ENCODE results near the gene GLRB.
"Not testable (repeated sequence)": the region's sequence is repeated elsewhere in the genome, so short reads cannot be mapped to it uniquely, and the experiment has no call there.

The GLRB gene

GRCh38 chr4:157075811-157076577, at the start of gene GLRB:
Gene GLRB, plus strand, starts transcription at chr4:157076150. Its CDS starts 1,875 bp downstream, at chr4:157078025.
- peak; percentile 49 for DNase-seq

- DNase-seq: peak; percentile 22
Observed at GRCh38 chr4:157035471-157035870, 40.5 kb upstream of the GLRB start.

DNA sequence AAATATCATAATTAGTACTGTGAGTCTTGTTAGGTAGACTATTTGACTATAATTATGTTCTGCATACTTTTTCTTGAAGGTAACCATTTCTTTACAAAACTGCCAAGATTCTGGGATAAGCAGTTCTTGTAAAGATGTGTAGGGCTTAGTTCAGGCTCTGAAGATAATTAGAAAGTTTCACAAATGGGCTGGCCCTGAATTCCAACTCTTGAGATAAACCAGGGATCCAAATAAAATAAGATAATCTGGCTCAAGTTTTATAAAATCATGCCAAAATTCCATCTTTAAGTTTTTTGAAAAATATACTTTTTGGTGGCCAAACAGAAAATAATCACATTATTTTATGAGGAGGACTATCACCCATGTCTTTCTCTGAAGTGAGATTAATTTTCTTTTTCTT, 35.5 kb upstream of the GLRB start:
- DNase-seq: no peak

- DNase-seq: no peak
Observed at GRCh38 chr4:157043131-157043530, 32.8 kb upstream of the GLRB start.

- peak; percentile 72 for DNase-seq
Observed at GRCh38 chr4:157045507-157046127, 30.3 kb upstream of the GLRB start.

DNA sequence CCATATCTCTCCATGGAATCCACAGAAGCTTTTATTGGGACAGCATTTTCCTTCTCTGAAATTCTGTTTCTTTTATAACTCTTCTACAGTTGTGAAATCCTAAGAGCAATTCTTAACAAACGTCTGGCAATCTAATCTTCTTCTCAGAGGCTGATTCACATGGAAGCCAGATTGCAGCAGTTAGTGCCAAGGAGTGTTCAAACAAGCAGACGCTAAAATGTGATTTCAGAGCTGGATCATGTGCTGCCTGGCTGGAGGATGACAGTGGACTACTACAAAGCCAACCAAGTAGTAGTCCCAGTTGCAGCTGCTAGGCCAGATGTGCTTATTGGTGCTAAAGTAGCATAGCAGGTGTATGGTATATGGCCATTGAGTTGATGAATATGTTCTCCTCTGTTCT, 27.7 kb upstream of the GLRB start:
- DNase-seq: no peak

- no peak for DNase-seq
Observed at GRCh38 chr4:157050561-157050960, 25.4 kb upstream of the GLRB start.

GRCh38 chr4:157052429-157053040, 23.4 kb upstream of the GLRB start:
- DNase-seq: no peak

GRCh38 chr4:157057218-157057617, 18.7 kb upstream of the GLRB start:
- no peak for DNase-seq

- DNase-seq: not testable (repeated sequence)
Observed at GRCh38 chr4:157058899-157059298, 17.1 kb upstream of the GLRB start.

- no peak for DNase-seq
Observed at GRCh38 chr4:157072002-157072401, 3.9 kb upstream of the GLRB start.

GRCh38 chr4:157075401-157075800, 549 bp upstream of the GLRB start:
- DNase-seq: no peak

DNA sequence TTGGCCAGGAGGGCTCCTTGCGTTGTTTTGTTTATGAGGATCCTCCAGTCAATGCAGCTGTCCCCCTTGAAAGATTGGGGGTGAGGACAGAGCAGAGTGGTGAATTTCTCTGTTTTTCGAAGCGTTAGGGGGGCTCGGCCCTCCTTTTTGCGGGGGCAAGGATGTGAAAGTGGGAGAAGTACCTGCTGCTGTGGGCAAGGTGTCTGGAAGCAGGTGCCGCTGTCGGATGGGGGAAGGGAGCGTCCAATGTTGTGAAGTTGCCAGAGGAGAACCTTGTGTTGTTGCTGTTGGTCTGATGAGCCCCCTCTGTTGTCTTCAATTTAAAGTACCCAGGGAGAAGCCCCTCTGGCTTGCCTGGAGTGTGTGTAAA, 613 bp downstream of the GLRB start:
- no peak for DNase-seq

DNA sequence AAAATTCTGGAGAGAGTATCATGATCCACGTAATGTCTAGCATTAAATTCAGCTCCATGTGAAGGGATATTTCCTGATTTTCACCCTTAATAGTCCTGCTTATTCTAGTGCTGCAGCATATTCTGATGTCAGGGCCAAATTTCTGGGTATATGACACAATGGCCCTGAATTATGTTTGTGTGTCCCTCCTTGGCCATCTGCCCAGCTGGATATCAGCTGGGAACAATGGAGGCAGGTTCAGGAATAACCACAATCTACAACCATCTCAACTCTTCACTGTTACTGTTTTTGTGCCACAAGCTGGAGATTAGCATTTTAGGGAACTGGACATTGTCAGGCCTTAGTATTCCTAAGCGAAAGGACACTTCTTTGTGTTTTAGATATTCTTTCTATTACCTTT, 3.5 kb downstream of the GLRB start:
- no peak for DNase-seq

- no peak for DNase-seq
Observed at GRCh38 chr4:157080605-157081004, 4.7 kb downstream of the GLRB start.

DNA sequence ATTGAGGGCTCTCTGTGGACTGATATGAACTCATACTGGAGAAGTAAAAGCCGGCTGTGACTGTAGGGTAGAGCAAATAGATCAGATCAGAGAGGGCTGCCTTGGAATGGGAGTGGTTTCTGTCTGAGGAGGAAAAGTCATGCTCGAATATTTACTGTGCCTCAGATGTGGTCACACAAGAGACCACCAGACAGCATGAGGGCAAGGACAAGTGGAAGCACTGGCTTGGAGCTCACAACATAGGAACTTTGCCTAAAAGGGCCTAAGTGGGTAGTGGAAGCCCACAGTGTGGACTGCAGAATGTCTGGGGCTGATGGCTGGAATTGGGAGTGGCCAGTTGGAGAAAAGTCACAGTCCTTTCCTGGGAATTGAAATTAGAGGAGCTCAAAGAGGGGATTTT, 19.8 kb downstream of the GLRB start:
- DNase-seq: no peak

DNA sequence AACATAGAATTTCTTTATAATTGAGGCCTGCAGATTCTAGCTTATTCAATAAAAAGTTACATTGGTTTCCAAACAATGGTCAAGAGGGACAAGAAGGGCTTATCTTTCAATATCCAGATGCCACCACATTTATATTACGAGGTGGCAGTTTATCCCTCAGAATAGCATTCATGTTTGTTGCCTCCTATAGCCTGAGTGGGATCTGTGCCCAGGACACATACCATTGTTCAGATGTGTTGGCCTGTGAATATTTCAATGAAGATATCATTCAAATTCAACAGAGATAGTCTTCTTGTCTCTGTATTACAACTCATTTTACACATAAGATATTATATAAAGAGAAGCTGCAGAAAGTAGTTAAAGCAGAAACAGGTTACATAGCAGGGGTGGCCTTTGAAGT, 20.5 kb downstream of the GLRB start:
- no peak for DNase-seq

- DNase-seq: no peak
Observed at GRCh38 chr4:157099506-157099905, 23.6 kb downstream of the GLRB start.

- DNase-seq: no peak
Observed at GRCh38 chr4:157104541-157104940, 28.6 kb downstream of the GLRB start.

GRCh38 chr4:157114671-157115070, 38.7 kb downstream of the GLRB start:
- no peak for DNase-seq

GRCh38 chr4:157115613-157116335, 39.8 kb downstream of the GLRB start:
- DNase-seq: no peak

DNA sequence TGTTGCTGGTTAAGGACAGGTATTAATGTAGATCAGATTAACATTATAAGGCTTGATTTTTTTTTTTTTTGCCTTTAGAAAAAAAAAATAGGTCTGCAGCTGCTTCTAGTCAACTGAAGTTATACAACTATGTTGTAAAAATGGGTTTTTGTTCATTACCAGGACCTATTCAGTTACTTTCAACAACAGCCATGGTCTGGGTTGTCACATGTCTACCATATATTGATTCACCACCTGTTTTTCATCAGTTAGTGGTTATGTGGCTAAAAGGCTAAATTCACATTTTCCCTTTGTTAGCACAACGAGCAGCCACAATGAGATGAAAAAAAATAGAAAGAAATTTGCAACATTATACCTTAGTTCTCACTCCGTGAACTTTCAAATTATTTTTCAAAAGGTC, 45.5 kb downstream of the GLRB start:
- DNase-seq: no peak

DNA sequence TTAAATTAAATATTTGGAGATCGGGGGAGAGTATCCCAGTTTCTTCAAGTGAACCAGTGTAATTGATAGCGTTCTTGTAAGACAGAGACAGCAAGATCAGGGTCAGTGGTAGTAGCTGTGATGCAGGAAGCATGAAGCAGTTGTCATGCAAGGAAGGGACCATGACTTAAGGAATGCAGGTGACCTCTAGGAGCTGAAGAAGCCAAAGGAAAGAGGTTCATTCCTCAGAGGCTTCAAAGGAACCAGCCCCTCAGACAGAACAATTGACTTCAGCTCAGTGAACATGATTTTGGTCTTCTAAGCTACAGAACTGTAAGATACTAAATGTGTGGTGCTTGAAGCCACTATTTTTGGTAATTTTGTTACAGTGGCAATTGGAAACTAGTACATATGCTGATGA, 51.6 kb downstream of the GLRB start:
- DNase-seq: no peak

DNA sequence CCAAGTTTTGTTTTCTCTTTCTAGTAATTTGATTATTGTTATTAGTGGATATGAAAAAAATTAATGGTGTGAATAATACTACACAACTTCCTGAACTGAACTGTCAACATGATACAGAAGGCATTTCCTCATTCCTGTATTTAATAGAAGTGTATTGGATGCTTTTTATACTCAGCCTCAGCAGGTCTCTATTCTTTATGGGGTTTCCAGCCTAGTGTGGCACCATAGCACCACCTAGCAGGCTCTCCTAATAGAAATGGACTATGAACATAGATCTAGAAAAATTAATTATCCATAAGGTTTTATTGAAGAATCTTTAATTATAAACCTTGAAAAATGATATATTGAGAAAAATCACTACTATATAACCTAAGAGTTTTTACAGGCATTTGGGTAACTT, 52.4 kb downstream of the GLRB start:
- DNase-seq: peak; percentile 3

Data from midbrain (tissue), 1 donor.